ENCODE results near the gene GUF1. TPM values are rescaled to one million over a fixed set of nuclear protein-coding genes. Genes with fewer than 3 reads are reported as not detected.

The GUF1 gene
- total and polyA plus RNA-seq, 2 experiments from 2014 or later: 15.4 to 39.9 TPM

DNA sequence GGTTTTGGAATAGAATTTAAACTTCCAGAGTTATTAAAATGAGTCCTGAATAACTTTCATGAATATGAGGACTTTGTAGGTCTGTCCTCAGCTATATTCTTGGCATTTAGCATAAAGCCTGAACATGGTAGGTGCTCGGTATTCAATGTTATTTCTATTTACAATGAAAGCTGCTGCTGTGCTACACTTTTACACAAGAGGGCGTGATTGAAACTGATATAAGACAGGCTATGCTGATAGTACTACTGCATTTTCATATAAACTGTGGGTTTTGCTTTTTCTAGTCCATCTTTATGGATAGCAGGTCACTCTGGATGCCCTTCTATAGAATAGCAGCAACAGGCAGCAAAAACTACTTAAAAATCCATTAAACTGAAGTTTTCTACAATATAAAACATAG, 60.4 kb downstream of the GUF1 start:
- Histone ChIP-seq H2AFZ (no peak overlapping the region), H3K27me3 (ENCODE audit: insufficient read depth) (no peaks in the 10 kb centered on the region), H3K9me2 (ENCODE audit: insufficient read depth) (no peaks in the 10 kb centered on the region), H3K4me1 (ENCODE audit: insufficient read depth) (no peaks in the 10 kb centered on the region), H3K36me3 (ENCODE audit: insufficient read depth) (no peaks in the 10 kb centered on the region), H3F3A (replicated peaks; ENCODE audit: low read depth) (no peaks in the 10 kb centered on the region), H3K4me2 (no peak overlapping the region), H3K27ac (ENCODE audit: low read depth) (no peak overlapping the region), H3K79me2 (replicated peaks; ENCODE audit: insufficient read depth) (no peaks in the 10 kb centered on the region), H3K4me3 (no peak overlapping the region), H4K20me1 (replicated peaks; ENCODE audit: insufficient read depth) (no peaks in the 10 kb centered on the region)
- TF ChIP-seq POLR2AphosphoS5 (IDR thresholded peaks at IDR 0.05; ENCODE audit: low read depth): no peak
- TF ChIP-seq, protein P1, sequence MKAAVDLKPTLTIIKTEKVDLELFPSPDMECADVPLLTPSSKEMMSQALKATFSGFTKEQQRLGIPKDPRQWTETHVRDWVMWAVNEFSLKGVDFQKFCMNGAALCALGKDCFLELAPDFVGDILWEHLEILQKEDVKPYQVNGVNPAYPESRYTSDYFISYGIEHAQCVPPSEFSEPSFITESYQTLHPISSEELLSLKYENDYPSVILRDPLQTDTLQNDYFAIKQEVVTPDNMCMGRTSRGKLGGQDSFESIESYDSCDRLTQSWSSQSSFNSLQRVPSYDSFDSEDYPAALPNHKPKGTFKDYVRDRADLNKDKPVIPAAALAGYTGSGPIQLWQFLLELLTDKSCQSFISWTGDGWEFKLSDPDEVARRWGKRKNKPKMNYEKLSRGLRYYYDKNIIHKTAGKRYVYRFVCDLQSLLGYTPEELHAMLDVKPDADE (IDR thresholded peaks at IDR 0.05): no peak
- TF ChIP-seq, protein P2, sequence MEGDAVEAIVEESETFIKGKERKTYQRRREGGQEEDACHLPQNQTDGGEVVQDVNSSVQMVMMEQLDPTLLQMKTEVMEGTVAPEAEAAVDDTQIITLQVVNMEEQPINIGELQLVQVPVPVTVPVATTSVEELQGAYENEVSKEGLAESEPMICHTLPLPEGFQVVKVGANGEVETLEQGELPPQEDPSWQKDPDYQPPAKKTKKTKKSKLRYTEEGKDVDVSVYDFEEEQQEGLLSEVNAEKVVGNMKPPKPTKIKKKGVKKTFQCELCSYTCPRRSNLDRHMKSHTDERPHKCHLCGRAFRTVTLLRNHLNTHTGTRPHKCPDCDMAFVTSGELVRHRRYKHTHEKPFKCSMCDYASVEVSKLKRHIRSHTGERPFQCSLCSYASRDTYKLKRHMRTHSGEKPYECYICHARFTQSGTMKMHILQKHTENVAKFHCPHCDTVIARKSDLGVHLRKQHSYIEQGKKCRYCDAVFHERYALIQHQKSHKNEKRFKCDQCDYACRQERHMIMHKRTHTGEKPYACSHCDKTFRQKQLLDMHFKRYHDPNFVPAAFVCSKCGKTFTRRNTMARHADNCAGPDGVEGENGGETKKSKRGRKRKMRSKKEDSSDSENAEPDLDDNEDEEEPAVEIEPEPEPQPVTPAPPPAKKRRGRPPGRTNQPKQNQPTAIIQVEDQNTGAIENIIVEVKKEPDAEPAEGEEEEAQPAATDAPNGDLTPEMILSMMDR (conservative IDR thresholded peaks at IDR 0.05; ENCODE audit: low read depth in 2 of 2): peak; percentile 39 to 52
- Mint-ChIP-seq H3K4me3 (no peak overlapping the region), H3K4me1 (no peaks in the 10 kb centered on the region), H3K27ac (no peak overlapping the region), H3K27me3 (ENCODE audit: insufficient read depth, low read depth, poor library complexity) (no peaks in the 10 kb centered on the region), H3K9me3 (peaks cover 2% of the 10 kb centered on the region; the same call in 2 of the 3 replicates), H3K36me3 (ENCODE audit: low read depth) (no peaks in the 10 kb centered on the region)
- no peak for ATAC-seq
- DNase-seq (ENCODE audit: low spot score): peak; percentile 28

DNA sequence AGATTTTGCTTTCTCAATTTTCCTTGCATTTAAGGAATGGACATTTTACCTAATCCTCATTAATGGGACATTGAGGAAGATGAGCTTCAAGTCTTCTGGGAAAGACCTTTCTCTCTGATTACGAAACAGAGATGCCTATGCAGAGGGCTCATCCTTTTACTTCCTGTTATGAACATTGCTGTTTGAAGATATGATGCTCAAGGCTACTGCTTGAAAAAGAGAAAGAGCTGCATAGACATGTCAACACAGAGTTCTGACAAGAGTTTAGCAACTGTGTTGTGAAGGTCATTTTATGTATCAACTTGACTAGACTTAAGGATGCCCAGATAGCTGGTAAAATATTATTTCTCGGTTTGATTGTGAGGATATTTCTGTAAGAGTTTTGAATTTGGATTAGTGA, 62.0 kb downstream of the GUF1 start:
- DNase-seq (ENCODE audit: low spot score) (no peak), ATAC-seq (no peak)
- H3K4me1 Mint-ChIP-seq: no peaks in the 10 kb centered on the region
- H3K36me3 ChIP-seq (ENCODE audit: insufficient read depth): no peaks in the 10 kb centered on the region
- H4K20me1 ChIP-seq (replicated peaks; ENCODE audit: insufficient read depth): no peaks in the 10 kb centered on the region
- H3K27me3 Mint-ChIP-seq (ENCODE audit: insufficient read depth, low read depth, poor library complexity): no peaks in the 10 kb centered on the region
- no peaks in the 10 kb centered on the region for H3K79me2 ChIP-seq (replicated peaks; ENCODE audit: insufficient read depth)
- no peak overlapping the region for H2AFZ ChIP-seq
- H3K9me3 Mint-ChIP-seq: peaks cover 10% of the 10 kb centered on the region
- H3K27ac Mint-ChIP-seq: no peak overlapping the region
- H3K4me2 ChIP-seq: no peak overlapping the region
- no peak overlapping the region for H3K27ac ChIP-seq (ENCODE audit: low read depth)
- no peaks in the 10 kb centered on the region for H3K4me1 ChIP-seq (ENCODE audit: insufficient read depth)
- no peak overlapping the region for H3K4me3 ChIP-seq
- H3K9me2 ChIP-seq (ENCODE audit: insufficient read depth): no peaks in the 10 kb centered on the region
- no peaks in the 10 kb centered on the region for H3K36me3 Mint-ChIP-seq (ENCODE audit: low read depth)
- no peak overlapping the region for H3K4me3 Mint-ChIP-seq
- no peaks in the 10 kb centered on the region for H3F3A ChIP-seq (replicated peaks; ENCODE audit: low read depth)
- no peaks in the 10 kb centered on the region for H3K27me3 ChIP-seq (ENCODE audit: insufficient read depth)
- TF ChIP-seq STAT1 (IDR thresholded peaks at IDR 0.05; ENCODE audit: unreplicated experiment) (no peak), ZNF331 (CRISPR knock-in tag; IDR thresholded peaks at IDR 0.05; ENCODE audit: low read depth) (no peak), CREB1 (CRISPR knock-in tag; IDR thresholded peaks at IDR 0.05; ENCODE audit: low read depth) (no peak), EZH2 (IDR thresholded peaks at IDR 0.05; ENCODE audit: low read depth, unreplicated experiment) (no peak), JUNB (IDR thresholded peaks at IDR 0.05; ENCODE audit: unreplicated experiment) (no peak), ZNF114 (CRISPR knock-in tag; IDR thresholded peaks at IDR 0.05) (no peak), NANOG (IDR thresholded peaks at IDR 0.05; ENCODE audit: borderline replicate concordance) (no peak), EZH2phosphoT487 (IDR thresholded peaks at IDR 0.05; ENCODE audit: unreplicated experiment) (no peak), POLR2AphosphoS5 (IDR thresholded peaks at IDR 0.05; ENCODE audit: low read depth) (no peak)
- TF ChIP-seq, protein P2 (conservative IDR thresholded peaks at IDR 0.05; ENCODE audit: low read depth in 2 of 2): no peak
- TF ChIP-seq, protein P3, sequence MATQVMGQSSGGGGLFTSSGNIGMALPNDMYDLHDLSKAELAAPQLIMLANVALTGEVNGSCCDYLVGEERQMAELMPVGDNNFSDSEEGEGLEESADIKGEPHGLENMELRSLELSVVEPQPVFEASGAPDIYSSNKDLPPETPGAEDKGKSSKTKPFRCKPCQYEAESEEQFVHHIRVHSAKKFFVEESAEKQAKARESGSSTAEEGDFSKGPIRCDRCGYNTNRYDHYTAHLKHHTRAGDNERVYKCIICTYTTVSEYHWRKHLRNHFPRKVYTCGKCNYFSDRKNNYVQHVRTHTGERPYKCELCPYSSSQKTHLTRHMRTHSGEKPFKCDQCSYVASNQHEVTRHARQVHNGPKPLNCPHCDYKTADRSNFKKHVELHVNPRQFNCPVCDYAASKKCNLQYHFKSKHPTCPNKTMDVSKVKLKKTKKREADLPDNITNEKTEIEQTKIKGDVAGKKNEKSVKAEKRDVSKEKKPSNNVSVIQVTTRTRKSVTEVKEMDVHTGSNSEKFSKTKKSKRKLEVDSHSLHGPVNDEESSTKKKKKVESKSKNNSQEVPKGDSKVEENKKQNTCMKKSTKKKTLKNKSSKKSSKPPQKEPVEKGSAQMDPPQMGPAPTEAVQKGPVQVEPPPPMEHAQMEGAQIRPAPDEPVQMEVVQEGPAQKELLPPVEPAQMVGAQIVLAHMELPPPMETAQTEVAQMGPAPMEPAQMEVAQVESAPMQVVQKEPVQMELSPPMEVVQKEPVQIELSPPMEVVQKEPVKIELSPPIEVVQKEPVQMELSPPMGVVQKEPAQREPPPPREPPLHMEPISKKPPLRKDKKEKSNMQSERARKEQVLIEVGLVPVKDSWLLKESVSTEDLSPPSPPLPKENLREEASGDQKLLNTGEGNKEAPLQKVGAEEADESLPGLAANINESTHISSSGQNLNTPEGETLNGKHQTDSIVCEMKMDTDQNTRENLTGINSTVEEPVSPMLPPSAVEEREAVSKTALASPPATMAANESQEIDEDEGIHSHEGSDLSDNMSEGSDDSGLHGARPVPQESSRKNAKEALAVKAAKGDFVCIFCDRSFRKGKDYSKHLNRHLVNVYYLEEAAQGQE (IDR thresholded peaks at IDR 0.05; ENCODE audit: unreplicated experiment): no peak
